ENCODE data around the gene REXO1.
A peak's percentile ranks its signal among the peaks of the same experiment; 100 is the strongest.
"Not testable (repeated sequence)": the region's sequence is repeated elsewhere in the genome, so short reads cannot be mapped to it uniquely, and the experiment has no call there.

Gene REXO1

DNA sequence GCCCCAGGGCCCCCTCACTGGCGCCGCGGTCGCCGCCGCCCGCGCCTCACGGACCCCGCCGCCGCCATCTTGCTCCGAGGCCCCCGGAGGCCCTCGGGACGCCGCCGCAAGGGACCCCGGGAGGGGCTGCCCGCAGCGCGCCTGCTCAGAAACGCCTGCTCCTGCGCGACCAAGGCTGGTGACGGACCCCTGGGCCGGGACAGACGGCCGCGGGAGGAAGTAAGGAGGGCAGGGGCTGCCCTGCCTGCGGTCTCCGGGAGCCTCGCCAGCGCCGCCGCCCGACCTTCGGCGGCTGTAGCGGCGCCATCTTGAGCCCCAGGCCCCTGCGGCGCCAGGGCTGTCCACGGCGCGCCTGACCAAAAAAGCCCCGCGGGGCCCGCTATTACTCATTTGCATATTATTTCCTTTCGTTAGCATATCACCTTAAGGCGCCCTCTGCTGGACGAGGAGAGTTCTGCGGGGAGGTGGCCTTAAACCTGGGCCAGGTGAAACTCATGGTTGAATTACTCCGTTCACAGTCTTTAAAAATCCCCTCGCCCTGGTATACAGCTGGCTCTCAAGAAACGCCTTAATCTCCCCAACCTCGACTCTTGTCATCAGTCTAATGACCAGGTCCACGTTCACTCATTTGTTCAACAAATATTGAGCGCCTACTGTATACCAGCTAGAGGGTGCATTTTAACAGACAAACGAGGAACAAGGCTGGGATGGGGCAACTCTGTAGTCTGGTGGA lies at the start of gene REXO1:
REXO1 (minus strand) TSS at position 85 of the 733 bp plus-strand sequence. CDS start 125 bp downstream, outside the sequence.
- peak; percentile 96 for DNase-seq

- no peak for DNase-seq
These were observed 48.2 kb upstream of the REXO1 start for GRCh38 chr19:1896508-1896907.

- no peak for DNase-seq
These were observed 45.5 kb upstream of the REXO1 start for GRCh38 chr19:1893791-1894190.

DNA sequence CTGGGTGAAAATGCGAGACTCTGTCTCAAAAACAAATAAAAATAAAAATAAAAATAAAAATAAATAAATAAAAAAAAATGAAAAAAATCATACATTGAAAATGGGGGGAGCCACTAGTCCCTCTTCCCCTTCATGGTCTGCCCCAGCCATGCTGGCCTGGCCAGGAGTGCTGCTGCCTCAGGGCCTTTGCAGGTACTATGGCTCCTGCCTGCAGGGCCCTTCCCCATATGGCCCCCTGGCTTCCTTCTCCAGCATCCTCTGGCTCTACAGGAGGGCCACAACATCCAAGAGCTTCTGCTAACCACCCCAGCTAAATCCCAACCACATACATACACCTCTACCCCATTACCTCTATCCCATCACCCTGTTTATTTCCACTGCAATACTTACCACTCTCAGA lies 41.6 kb upstream of the REXO1 start:
- no peak for DNase-seq

GRCh38 chr19:1888385-1888784 lies 40.1 kb upstream of the REXO1 start:
- DNase-seq: no peak

GRCh38 chr19:1886360-1886759 lies 38.1 kb upstream of the REXO1 start:
- not testable (repeated sequence) for DNase-seq

DNA sequence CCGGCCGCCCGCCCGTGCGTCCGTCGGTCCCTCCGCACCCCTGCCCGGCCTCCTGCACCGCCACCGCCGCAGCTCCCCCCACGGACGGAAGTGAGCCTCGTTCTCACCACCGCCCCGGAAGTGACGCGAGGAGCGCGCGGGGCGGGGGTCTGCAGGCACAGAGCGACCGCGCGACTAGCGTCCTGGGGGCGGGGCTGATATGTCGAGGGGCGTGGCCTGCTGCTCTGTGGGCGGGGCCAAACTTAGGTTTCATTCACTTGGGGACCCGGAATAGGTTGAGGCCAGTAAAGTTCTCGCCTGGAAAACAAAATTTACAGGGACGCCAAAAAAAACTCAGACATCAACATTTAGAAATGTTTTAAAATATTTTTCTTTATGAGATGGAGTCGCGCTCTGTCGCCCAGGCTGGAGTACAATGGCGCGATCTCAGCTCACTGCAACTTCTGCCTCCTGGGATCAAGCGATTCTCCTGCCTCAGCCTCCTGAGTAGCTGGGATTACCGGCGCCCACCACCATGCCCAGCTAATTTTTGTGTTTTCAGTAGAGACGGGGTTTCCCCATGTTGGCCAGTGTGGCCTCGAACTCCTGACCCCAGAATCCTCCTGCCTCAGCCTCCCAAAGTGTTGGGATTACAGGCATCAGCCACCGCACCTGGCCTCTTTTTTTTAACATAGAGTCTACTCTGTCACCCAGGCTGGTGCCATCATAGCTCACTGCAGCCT lies 37.3 kb upstream of the REXO1 start, which contains the start of gene ABHD17A:
ABHD17A (minus strand) TSS at position 99 of the 722 bp plus-strand sequence. CDS start 3,930 bp downstream, outside the sequence.
- DNase-seq: peak; percentile 87

DNA sequence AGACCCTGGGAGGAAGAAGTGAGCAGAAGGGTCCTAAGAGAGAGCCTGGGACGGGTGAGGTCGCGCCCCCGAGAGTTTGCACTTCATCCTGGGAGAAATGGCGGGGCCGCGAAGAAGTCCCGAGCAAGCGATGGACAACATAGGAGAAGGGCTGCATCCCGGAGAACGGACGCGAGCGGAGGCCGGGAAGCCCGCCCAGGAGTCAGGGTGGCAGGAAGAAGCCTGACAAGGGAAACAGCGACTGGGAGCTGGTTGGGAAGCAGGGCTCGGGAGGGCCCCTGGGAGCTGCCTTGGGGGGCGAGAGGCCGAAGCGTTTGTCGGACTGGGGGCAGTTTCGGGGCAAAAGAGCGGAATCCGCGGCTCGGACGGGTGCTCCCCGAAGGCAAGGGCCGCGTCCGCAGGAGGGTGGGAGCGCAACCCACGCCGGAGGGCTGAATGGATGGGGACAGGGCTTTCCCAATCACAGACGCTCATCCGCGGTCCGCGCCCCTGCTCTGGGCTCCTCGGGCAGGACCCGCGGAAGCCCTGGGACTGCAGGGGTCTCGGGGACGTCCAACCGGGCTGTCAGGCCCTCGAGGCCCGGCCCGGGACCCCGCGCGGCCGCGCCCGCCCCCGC lies 36.5 kb upstream of the REXO1 start:
- no peak for DNase-seq

GRCh38 chr19:1884291-1884718 lies 36.0 kb upstream of the REXO1 start:
- DNase-seq: no peak

- DNase-seq: no peak
These were observed 35.5 kb upstream of the REXO1 start for GRCh38 chr19:1883784-1884183.

GRCh38 chr19:1882786-1883692 lies 34.8 kb upstream of the REXO1 start:
- DNase-seq: no peak

DNA sequence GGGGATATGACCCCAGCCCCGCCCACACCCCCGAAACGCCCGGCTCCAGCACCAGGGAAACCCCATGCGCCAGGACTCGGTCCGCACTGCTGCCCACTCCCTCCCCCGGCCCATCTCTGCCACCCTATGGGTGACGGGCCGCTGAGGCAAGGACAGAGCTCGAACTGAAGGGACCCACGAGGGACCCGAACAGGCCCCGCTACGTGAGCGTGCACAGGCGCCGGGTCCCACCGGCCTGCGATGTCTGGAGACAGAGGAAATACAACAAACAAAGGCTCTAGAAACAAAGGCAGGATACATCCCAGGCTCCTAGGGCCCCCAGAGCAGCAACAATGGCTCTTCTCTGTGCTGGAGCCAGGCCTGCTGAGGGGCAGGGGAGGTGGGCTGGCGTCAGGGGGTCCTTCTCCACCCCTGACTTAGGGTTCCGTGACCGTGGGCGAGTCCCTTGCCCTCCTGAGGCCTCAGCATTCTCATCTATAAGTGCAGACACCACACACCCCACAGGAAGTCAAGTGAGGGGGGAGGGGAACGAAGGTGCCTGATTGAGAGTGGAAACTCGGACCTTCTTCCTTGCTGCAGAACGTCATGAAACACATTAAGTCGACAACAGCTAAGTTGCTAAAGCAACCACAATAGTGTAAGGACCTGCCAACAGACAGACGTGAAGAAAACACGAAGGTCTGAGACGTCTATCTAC lies 34.0 kb upstream of the REXO1 start:
- no peak for DNase-seq

- DNase-seq: not testable (repeated sequence)
These were observed 33.3 kb upstream of the REXO1 start for GRCh38 chr19:1881393-1882088.

DNA sequence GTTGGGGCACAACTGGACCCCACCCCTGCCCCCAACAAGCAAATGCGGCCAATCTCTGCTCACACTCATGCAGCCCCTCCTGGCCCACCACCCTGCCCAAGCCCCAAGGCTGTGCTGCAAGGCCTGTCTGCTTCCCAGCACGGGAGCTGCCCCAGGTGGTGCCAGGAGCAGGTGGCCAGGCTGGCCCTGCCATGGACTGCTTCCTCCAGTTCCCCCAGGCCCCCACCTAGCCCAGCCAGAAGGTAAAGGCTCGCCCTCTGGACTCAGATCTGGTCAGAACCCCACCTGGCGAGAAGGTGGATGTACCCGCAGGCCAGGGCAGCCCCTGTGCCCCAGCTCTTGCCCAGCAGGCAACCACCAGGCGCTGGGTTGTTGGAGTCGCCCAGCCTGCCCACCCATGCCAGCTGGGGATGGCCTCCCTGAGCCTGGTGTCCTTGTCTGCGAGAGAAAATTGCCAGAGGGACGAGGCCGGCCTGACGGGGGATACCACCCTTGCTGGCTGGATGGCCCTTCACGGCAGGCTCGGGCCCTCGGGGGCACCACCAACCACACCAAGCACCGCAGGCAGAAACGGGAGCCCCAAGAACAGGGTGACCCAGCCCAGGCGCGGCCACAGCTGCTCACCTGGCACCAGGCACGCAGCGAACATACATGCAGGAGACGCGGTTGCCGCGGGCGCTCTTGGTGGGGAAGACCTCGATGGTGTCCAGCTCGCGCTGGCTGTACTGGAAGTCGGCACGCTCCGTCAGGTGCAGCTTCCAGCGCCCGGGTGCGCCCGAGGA lies 32.5 kb upstream of the REXO1 start:
- no peak for DNase-seq

GRCh38 chr19:1879982-1880381 lies 31.7 kb upstream of the REXO1 start:
- not testable (repeated sequence) for DNase-seq

DNA sequence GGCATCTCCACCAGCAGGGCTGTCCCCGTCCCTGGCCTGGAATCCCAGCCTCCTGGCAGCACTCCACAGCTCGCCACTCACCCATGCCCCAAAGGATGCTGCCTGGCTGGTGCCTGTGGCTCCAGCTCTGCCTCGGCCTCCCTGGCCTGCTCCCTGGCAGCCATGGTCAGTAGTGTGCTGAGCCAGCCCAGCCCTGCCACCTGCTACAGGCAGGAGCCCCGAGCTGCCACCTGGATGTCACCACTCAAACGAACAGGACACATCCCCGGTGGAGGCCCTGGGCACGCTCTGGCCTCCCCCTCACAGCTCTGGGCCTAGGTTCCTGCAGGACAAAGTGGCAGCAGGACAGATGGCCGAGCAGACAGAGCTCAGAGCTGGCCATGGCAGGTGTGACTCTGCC lies 30.3 kb upstream of the REXO1 start:
- DNase-seq: not testable (repeated sequence)

- not testable (repeated sequence) for DNase-seq
These were observed 29.0 kb upstream of the REXO1 start for GRCh38 chr19:1877280-1877660.

- not testable (repeated sequence) for DNase-seq
These were observed 28.4 kb upstream of the REXO1 start for GRCh38 chr19:1876496-1877279.

DNA sequence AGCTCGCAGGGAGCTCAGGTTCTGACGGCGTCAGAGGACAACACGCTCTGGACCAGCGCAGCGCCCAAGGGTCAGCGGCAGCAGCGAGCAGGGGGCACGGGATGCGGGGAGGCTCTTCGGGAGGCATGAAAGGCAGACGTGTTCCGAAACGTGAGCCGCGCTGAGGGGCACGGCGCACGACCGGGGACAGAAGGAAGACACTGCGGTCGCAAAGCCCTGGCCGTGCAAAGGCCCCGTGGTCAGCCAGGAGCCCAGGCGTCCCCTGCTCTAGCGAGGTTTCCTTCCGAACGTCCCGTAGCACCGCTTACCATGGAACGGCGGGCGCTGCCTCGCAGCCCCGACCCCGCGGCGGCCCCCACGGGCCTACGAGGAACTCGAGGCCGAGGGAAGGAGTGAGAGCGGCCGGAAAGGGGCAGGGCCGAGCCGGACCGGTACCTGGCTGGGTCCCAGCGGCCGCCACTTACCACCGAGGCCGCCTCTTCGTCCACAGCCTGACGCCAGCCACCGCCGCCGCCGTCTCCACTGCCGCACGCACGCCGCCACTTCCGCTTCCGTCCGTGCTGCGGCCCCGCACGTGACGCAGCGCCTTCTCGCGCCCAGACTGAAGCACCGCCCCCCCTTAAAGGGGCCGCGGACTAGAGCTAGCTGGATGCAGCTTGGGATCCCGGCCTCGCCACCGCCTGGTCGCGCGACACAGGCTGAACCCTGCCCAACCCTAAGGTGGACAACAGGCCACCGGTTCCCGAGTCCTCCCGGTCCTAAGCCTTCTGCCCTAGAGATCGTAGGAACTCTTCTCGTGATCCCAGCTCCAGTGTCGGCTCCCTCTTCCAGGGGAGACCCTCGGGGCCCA lies 27.6 kb upstream of the REXO1 start:
- DNase-seq: peak; percentile 78

Measured in T1000 (cell line).